22Rv1 (cell line): ENCODE results near the gene MTMR11.

ENCODE experiments used
- ZFX ChIP-seq: fragments of 450-650 bp; IDR thresholded peaks from 2 replicates; pipeline ENCODE4 v1.6.1; 2017; ENCODE audit warnings: antibody characterized with exemption, borderline replicate concordance
- TF ChIP-seq, protein P1 (sequence below): fragments of 450-650 bp; IDR thresholded peaks from 2 replicates; pipeline ENCODE4 v1.5.1; 2017; ENCODE audit warnings: mild to moderate bottlenecking

DNA sequence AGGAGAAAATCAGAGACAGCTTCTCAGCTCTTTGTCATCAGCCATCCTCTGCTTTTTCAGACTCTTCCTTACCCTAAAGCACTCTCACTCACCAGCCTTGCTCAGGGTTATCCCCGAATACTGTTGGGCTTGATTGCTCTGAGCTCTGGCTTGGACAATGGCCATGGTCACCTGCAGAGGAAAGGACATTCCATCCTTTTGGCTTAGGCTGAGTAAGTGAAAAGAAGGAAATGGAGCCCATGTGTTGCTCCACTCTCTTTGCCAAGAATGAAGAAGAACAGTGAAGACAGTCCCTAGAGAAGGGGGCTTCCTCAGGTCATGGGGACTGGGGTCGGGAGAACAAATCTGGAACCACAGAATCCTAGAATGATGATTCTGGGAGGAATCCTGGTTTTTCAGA lies 2.3 kb downstream of the MTMR11 start:
- TF ChIP-seq, protein P1, sequence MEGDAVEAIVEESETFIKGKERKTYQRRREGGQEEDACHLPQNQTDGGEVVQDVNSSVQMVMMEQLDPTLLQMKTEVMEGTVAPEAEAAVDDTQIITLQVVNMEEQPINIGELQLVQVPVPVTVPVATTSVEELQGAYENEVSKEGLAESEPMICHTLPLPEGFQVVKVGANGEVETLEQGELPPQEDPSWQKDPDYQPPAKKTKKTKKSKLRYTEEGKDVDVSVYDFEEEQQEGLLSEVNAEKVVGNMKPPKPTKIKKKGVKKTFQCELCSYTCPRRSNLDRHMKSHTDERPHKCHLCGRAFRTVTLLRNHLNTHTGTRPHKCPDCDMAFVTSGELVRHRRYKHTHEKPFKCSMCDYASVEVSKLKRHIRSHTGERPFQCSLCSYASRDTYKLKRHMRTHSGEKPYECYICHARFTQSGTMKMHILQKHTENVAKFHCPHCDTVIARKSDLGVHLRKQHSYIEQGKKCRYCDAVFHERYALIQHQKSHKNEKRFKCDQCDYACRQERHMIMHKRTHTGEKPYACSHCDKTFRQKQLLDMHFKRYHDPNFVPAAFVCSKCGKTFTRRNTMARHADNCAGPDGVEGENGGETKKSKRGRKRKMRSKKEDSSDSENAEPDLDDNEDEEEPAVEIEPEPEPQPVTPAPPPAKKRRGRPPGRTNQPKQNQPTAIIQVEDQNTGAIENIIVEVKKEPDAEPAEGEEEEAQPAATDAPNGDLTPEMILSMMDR: no peak
- TF ChIP-seq ZFX: no peak
